Activated naive CD8-positive, alpha-beta T cell treated with anti-CD3 and anti-CD28 coated beads, Interleukin-2, amount 50 U/mL, for 16 hours (primary cell): Measurements from ENCODE around the gene CHFR.
"Not testable (repeated sequence)": the region's sequence is repeated elsewhere in the genome, so short reads cannot be mapped to it uniquely, and the experiment has no call there.

ENCODE experiments used
- DNase-seq: peaks from one replicate; pipeline ENCODE4 v3.0.0-alpha.2; 2020; ENCODE audit warnings: low read depth, low spot score

CHFR gene

DNA sequence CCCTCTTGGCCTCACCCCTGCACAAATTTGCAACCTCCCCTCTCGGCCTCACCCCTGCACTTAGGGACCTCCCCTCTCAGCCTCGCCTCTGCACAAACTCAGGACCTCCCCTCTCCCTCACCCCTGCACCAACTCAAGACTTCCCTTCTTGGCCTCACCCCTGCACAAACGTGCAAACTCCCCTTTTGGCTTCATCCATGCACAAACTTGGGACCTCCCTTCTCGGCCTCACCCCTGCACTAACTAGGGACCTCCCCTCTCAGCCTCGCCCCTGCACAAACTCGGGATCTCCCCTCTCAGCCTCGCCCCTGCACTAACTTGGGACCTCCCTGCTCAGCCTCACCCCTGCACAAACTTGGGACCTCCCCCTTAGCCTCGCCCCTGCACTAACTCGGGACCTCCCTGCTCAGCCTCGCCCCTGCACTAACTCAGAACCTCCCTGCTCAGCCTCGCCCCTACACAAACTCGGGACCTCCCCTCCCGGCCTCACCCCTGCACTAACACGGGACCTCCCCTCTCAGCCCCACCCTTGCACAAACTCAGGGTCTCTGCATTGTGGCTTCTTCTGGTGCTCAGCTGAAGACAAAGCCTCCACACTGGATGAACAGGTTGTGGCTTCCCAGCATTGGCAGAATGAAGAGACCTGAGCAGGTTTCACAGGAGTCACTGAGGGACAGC lies 47.7 kb downstream of the CHFR start:
- no peak for DNase-seq

DNA sequence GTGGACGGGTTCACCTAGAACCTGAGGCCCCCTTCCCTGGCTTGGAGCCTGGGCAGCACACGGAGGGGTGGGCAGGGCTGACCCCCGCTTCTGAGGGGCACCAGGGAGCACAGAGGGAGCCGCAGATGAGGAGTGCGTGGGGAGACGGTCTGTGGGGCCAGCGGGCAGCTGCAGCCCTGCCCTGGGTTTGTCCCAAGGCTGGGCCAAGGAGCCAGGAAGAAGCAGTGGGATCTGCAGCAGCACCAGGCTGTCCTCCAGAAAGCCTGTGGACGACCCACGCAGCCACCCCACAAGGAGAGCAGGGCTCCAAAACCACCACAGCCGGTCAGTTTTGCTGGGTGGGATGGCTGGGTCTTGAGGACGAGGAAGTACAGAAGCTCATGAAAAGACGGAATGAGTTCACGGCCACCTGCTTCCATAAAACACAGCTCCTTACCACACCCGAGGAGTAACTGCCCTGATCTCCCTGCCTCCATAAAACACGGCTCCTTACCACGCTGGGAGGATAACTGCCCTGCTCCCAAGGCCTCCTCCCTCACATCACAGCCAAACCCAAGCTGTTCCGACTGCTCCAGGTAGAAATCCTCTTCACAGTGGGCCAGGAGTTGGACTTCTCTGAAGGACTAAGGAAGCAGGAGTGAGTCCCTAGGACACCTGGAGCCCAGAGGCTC lies 48.9 kb downstream of the CHFR start:
- DNase-seq: no peak

DNA sequence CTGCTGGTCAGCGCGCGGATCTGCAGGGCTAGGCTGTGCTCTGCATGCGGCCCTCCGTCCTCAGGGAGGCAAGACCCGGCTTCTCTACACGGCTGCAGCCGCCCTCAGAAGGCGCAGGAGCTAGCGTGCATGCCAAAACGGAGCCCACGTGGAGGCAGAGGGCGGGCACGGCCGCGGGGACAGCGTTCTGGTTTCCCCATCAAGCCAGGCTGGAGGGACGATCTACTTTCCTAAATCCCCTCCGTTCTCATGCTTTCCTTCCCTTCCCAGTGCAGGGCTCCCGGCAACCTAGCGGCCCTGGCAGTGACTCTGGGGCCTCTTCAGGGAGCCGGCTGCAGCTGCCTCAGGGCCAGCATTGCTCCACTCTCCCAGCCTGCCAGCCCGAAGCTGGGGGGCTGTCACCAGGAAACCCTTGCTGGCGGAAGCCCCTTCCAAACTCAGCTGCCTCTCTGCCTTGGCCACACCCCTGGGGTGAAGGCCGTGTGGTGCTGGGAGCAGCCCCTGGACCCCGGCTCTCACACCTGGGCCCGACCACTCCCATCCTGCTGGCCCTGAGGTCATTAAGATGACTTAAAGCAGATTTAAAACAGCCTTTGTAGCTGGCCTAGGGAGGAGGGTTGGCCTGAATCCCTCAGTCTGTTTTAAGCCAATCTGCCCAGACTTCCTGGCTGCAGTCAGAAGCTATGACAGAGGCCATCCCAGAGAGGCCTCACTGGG lies 49.6 kb downstream of the CHFR start:
- DNase-seq: no peak

DNA sequence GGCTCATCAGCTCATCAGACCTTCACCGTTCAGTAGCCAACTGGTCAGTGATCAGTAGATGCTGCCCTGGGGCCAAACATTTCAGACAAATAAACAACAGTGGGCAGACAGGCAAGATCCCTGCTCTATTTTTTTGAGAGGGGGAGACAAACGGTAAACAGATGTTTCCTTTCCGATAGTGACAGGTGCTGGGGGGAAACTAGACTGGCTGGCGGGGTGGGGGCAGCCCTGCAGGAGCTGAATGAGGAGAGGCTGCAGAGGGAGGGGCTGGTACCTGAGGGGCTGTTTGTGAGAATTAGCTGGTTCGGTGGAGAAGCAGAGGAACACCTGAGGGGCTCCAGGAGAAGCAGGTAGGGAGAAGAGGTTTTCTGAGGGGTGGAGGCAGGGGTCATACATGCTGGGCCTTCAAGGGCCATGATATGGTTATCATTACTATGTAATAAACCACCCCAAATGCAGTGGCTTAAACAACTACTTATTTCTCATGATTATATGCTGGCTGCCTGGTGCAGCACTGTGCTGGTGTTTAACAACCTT lies 50.5 kb downstream of the CHFR start:
- no peak for DNase-seq

DNA sequence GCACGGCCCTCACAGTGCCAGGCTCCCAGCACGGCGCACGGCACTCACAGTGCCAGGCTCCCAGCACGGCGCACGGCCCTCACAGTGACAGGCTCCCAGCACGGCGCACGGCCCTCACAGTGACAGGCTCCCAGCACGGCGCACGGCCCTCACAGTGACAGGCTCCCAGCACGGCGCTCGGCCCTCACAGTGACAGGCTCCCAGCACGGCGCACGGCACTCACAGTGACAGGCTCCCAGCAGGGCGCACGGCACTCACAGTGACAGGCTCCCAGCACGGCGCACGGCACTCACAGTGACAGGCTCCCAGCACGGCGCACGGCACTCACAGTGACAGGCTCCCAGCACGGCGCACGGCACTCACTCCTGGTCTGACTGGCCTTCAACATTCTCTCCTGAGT lies 51.2 kb downstream of the CHFR start:
- not testable (repeated sequence) for DNase-seq

DNA sequence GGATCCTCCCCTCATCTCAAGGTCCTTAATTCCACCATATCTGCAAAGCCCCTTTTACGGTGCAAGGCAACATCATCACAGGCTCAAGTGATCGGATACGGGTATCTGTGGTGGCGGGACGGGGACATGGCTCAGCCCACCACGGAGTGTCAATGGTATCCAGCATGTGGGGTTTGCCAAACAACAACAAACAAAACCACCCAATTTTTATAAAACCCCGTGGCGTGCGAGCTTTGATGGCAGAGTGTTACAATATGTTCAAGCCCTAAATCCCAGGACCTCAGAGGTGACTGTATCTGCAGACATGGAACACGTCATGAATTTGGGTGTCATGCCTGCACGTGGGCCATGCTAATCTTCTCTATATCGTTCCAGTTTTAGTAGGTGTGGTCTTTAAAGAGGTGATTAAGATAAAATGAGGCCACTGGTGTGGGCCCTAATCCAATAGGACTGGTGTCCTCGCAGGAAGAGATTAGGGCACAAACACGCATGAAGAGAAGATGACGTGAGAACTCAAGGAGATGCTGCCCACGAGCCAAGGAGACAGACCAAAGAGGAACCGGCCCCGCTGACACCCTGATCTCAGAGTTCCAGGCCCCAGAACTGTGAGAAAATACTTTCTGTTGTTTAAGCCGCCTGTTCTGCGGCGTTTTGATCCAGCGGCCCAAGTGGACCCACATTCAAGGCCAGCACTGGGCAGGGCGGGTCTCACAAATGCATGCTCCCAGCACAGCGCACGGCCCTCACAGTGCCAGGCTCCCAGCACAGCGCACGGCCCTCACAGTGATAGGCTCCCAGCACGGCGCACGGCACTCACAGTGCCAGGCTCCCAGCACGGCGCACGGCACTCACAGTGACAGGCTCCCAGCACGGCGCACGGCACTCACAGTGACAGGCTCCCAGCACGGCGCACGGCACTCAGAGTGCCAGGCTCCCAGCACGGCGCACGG lies 52.1 kb downstream of the CHFR start:
- DNase-seq: no peak

DNA sequence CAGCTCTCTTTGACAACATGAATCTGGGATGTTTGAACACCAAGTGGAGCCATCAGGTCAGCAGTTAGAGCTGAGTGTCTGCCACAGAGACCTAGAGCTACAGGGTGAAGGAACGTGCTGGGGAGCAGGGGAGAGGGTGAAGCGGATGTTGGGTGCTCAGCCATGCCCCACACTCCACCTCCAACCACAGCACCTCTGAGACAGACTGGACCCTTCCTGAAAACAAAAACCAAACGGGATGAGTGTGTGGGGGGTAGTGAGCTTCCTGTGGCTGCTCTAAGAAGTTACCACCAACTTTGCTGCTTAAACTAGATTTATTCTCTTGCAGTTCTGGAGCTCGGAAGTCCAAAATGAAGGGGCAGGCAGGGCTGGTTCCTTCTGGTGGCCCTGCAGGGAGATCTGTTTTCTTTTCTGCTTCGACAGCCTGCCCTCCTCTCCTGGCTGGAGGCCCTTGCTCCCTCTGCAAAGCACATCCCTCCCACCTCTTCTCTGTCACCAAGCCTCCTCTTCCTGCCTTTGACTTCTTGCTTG lies 53.2 kb downstream of the CHFR start:
- DNase-seq: no peak

DNA sequence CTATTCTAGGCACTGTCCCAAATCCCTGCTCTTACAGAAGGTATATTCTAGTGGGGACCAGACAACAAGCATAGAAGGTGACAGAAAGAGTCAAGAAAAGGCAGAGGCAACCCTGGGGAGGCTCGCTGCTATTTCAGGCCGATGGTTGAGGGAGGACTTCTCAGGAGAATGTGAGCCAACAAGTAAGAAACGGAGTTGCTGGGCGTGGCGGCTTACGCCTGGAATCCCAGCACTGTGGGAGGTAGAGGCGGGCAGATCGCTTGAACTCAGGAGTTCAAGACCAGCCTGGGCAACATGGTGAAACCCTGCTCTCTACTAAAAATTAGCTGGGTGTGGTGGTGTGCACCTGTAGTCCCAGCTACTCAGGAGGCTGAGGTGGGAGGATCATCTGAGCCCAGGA lies 54.1 kb downstream of the CHFR start:
- no peak for DNase-seq

DNA sequence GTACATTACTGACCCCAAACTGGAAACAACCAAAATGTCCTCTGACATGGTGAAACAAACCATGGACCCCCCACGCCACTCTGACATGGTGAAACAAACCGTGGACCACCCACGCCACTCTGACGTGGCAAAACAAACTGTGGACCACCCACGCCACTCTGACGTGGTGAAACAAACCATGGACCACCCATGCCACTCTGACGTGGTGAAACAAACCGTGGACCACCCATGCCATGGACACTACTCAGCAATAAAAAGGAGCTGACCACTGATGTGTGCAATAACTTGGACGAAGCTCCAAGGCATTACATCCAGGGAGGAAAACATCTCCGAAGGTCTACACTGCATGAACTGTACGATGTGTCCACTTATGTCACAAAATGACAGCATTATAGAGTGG lies 55.6 kb downstream of the CHFR start:
- no peak for DNase-seq

DNA sequence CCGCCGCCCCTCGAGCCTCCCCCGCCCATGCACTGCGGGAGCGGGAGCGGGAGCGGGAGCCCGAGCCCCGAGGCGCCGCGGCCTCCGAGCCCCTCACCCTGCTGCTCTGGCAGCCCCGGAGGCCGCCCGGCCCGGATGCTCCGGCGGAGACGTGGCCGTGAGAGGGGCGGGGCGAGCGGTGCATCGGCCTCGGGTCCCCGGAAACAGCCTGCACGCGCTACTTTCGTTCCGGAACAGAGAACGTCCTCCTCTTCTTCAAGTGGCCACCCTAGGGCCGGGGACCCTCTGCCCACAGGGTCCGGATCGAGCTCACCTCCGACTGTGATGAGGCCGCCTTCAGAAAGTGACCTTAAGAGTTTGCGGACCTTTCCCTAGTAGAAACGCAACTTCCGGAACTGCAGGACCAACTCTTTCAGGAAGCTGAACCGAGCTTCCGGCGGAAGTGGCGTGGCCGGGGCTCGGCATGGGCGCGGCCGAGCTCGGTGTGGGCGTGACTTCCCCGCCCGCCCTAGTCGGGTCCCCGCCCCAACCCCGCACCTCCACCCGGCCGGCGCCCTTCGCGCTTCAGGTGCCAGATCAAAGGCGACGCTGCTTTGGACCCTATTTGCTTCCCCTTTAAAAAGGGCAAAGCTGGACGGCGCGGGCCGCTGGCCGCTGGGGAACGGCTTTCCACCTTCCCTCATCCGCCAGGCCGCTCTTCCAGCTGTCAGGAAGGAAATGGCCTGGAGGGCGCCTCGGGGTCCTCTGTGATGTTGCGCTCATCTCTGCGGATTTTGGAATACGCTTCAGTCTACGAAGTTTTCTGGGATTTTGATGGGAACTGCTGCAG lies 58.5 kb downstream of the CHFR start, which contains the start of gene GOLGA3:
TSS of gene GOLGA3 (minus strand) at position 164 of the 829 bp plus-strand sequence. CDS start 6,741 bp downstream, outside the sequence.
- peak; percentile 92 for DNase-seq

DNA sequence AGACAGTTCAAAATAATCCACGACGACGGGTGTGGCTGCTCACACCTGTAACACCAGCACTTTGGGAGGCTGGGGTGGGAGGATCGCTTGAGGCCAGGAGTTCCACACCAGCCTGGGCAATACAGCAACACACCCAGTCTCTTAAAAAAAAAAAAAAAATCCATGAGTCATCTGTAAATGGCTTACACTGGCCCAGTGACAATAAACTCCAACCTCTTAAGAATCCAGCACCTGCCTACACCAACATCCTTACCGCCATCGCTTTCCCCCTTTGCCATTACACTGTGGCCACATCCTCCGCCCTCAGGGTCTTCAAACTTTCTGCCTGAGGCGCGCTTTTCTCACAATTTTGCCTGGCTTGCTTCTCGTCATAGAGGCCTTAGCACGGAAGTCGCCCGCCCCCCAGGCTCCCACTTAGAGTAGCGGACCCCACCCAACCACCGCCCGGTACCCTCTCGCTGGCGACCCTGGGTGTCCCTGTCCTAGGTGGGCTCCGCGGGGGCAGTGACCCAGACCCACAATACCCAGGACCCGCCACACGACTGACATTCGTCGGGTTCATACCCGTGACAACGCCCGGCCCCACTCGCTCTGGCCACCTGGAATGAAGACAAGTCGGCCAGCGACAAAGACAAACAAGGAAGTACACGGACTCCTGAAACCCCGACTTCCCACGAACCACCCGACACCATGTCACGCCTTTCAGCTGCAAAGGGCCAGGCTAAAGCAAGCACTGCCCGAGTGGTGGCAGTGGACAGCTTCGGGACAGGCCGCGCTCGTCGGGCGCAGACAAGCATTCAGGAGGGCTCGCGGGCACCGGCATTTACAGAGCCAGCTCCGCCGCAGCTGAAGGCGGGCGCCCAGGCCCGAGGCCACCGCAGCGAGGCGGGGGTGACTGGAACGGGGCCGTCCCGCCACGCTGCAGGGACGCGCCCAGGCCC lies 59.4 kb downstream of the CHFR start:
- no peak for DNase-seq

DNA sequence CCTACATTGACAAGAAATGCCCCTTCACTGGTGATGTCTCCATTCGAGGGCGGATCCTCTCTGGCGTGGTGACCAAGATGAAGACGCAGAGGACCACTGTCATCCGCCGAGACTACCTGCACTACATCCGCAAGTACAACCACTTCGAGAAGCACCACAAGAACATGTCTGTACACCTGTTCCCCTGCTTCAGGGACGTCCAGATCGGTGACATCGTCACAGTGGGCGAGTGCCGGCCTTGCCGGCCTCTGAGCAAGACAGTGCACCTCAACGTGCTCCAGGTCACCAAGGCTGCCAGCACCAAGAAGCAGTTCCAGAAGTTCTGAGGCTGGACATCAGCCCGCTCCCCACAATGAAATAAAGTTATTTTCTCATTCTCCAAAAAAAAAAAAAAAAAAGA lies 61.5 kb downstream of the CHFR start:
- no peak for DNase-seq

DNA sequence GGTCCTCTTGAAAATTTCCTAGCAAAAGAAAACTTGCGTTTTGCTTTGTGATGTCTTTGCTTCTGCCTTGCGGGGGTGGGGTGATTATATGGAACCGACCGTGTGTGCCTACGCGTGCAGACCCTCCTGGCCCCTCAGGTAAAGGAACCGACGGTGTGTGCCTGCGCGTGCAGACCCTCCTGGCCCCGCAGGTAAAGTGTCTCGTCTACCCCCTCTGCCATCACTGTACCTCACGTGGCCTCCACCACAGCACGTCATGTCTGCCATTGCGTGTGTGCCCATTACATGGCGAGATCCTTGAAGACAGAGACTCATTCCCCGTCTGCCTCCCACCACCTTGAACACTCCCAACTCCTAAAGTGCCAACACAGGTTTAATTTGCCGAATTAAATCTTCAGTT lies 62.3 kb downstream of the CHFR start:
- no peak for DNase-seq

DNA sequence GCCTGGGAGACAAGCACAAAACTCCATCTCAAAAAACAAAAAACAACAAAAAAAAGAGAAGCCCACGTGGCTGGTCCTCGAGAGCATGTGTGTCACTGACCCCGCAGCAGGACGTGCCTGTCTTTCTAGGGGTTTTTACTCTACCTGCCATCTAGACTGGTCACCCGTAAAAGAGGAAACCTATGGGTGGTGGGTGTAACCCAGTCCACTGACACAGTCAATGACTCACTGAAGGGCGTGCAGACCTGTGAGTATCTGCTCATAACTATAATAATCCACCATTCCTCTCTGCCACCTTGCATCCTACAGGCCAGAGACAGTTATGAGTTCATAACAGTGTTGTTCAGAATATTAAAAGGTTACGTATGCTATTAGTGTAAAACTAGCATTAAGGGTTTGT lies 63.4 kb downstream of the CHFR start:
- no peak for DNase-seq

DNA sequence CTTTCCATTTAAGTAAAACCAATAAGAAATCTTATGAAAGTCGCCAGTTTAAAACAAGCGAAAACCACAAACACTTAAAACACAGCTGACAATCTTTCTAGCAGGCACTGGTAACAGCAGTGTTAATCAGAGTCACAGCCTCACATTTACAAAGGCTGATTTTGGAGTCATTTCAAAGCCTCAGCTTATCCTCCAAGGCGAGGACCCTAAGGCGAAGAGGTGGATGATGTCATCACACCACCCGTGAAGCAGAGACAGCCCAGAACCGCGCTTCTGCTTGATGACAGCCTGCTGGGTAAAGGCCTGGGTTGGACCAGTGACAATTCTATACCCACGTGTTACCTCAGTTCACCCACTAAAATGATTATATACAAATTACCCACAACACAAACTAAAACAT lies 68.8 kb downstream of the CHFR start:
- no peak for DNase-seq

DNA sequence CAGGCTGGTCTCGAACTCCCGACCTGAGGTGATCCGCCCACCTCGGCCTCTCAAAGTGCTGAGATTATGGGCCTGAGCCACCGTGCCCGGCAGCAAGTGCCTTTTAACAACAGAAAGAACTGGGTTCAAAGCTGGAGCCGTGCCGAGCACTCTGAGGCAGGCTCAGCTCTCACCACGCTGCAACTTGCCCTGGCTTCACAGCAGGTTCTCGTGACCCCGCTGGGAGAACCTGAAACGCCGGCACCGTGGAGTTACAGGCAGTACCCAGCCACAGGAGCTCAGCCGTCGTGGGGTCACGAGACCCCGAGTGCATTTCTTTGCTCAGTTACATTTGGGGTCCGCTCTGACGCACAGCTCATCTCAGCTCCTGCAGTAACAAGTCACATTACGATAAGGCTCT lies 73.2 kb downstream of the CHFR start:
- DNase-seq: no peak

DNA sequence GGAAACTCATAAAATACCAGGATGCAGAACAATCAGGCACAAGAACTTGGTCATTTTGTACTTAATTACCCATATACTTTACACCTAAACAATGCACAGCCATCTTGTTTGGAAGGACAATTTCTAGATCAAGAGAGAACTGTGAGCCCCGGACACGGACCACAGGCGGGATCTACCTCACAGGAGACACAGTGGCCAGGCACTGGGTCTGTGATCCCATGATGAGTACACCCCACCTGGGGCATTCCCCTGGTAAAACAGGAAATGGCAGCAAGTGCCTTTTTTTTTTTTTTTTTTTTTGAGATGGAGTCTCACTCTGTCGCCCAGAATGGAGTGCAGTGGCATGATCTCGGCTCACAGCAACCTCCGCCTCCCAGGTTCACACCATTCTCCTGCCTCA lies 74.0 kb downstream of the CHFR start:
- DNase-seq: no peak

DNA sequence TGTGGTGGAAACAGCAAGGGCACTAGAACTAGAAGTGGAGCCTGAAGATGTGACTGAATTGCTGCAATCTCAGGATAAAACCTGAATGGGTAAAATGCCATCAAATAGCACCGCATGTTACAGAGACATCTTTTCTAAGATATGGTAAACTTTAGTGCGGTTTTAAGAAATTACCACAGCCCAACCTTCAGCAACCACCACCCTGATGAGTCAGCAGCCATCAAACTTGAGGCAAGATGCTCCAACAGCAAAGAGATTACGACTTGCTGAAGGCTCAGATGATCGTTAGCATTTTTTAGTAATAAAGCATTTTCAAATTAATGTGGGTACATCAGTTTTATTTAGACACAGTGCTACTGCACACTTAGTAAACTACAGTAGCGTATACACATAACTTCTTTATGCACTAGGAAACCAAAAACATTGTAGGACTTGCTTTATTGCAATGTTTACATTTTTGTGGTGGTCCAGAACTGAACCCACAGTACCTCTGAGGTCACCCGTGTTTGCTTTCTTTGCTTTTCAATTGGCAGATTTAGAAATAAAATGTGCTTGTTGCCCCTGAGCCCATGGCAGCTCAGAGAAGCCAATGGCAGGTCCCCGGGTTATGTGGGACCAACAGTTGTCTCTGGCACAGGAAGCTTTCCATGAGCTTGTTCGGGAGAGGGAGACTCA lies 74.6 kb downstream of the CHFR start:
- no peak for DNase-seq

DNA sequence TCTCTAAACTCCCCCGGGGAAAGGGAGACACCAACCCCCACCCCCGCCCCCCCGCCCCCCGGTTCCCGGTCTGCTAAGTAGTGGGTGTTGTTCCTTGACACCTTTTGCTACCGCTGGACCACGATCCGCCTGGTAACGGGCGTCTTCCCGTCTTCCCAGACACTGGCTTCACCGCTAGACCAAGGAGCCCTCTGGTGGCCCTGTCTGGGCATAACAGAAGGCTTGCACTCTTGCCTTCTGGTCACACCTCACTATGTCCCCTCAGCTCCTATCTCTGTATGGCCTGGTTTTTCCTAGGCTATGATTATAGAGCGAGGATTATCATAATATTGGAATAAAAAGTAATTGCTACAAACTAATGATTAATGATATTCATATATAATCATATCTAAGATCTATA lies 78.0 kb downstream of the CHFR start:
- DNase-seq: not testable (repeated sequence)
